HEK293 (cell line): Measurements from ENCODE around the gene ATG12.
A peak's percentile ranks its signal among the peaks of the same experiment; 100 is the strongest.

Source experiments
- MZF1 ChIP-seq: fragments of 450-650 bp; formaldehyde crosslinking; IDR thresholded peaks from 2 replicates; pipeline ENCODE4 v1.5.1; 2017; ENCODE audit warnings: missing biosample characterization, missing genetic modification characterization, borderline replicate concordance
- OVOL3 ChIP-seq: fragments of 450-650 bp; formaldehyde crosslinking; IDR thresholded peaks from 2 replicates; pipeline ENCODE4 v1.5.1; 2016; ENCODE audit warnings: missing biosample characterization, missing genetic modification characterization
- PATZ1 ChIP-seq: fragments of 450-650 bp; formaldehyde crosslinking; IDR thresholded peaks from 2 replicates; pipeline ENCODE4 v1.5.1; 2016; ENCODE audit warnings: missing biosample characterization, missing genetic modification characterization
- SCRT2 ChIP-seq: fragments of 450-650 bp; formaldehyde crosslinking; IDR thresholded peaks from 2 replicates; pipeline ENCODE4 v1.5.1; 2016; ENCODE audit warnings: missing biosample characterization, missing genetic modification characterization
- SP3 ChIP-seq: fragments of 450-650 bp; formaldehyde crosslinking; IDR thresholded peaks from 2 replicates; pipeline ENCODE4 v1.5.1; 2016; ENCODE audit warnings: missing biosample characterization, missing genetic modification characterization
- SP7 ChIP-seq: fragments of 450-650 bp; formaldehyde crosslinking; IDR thresholded peaks from 2 replicates; pipeline ENCODE4 v1.5.1; 2016; ENCODE audit warnings: missing biosample characterization, missing genetic modification characterization
- ZIC2 ChIP-seq: fragments of 450-650 bp; formaldehyde crosslinking; IDR thresholded peaks from 2 replicates; pipeline ENCODE4 v1.5.1; 2016; ENCODE audit warnings: missing biosample characterization, missing genetic modification characterization
- ZNF133 ChIP-seq: fragments of 450-650 bp; formaldehyde crosslinking; IDR thresholded peaks from 2 replicates; pipeline ENCODE4 v1.5.1; 2016; ENCODE audit warnings: missing biosample characterization, missing genetic modification characterization
- ZNF16 ChIP-seq: fragments of 450-650 bp; formaldehyde crosslinking; IDR thresholded peaks from 2 replicates; pipeline ENCODE4 v1.5.1; 2016; ENCODE audit warnings: low read depth, missing biosample characterization, missing genetic modification characterization
- ZNF202 ChIP-seq: fragments of 450-650 bp; formaldehyde crosslinking; IDR thresholded peaks from 2 replicates; pipeline ENCODE4 v1.5.1; 2016; ENCODE audit warnings: missing biosample characterization, missing genetic modification characterization, borderline replicate concordance
- ZNF223 ChIP-seq: fragments of 450-650 bp; formaldehyde crosslinking; IDR thresholded peaks from 2 replicates; pipeline ENCODE4 v1.5.1; 2016; ENCODE audit warnings: missing biosample characterization, missing genetic modification characterization
- ZNF274 ChIP-seq, 2 experiments: fragments of 200-500 bp in 1 of 2; fragments of 450-650 bp in 1 of 2; sonication (Bioruptor generic) in 1 of 2; formaldehyde crosslinking in 1 of 2; IDR thresholded peaks; 2 replicates each; pipeline versions ENCODE4 v1.5.1 to v1.6.1; 2014 to 2016; ENCODE audit warnings: borderline replicate concordance in 1 of 2, inconsistent platforms in 1 of 2, low read length in 1 of 2, missing biosample characterization in 1 of 2, missing genetic modification characterization in 1 of 2
- ZNF302 ChIP-seq: fragments of 450-650 bp; formaldehyde crosslinking; IDR thresholded peaks from 2 replicates; pipeline ENCODE4 v1.5.1; 2016; ENCODE audit warnings: missing biosample characterization, missing genetic modification characterization, low read depth
- ZNF391 ChIP-seq: fragments of 450-650 bp; formaldehyde crosslinking; IDR thresholded peaks from 2 replicates; pipeline ENCODE4 v1.5.1; 2016; ENCODE audit warnings: low read depth, missing biosample characterization, missing genetic modification characterization, borderline replicate concordance
- ZNF501 ChIP-seq: fragments of 450-650 bp; formaldehyde crosslinking; IDR thresholded peaks from 2 replicates; pipeline ENCODE4 v1.5.1; 2016; ENCODE audit warnings: missing biosample characterization, missing genetic modification characterization
- ZNF521 ChIP-seq: fragments of 450-650 bp; formaldehyde crosslinking; IDR thresholded peaks from 2 replicates; pipeline ENCODE4 v1.5.1; 2017; ENCODE audit warnings: missing biosample characterization, mild to moderate bottlenecking, missing genetic modification characterization
- ZNF548 ChIP-seq: fragments of 450-650 bp; formaldehyde crosslinking; IDR thresholded peaks from 2 replicates; pipeline ENCODE4 v1.5.1; 2016; ENCODE audit warnings: missing biosample characterization, missing genetic modification characterization
- ZNF555 ChIP-seq: fragments of 450-650 bp; formaldehyde crosslinking; conservative IDR thresholded peaks from 2 replicates; pipeline ENCODE4 v1.5.1; 2017; ENCODE audit warnings: missing biosample characterization, mild to moderate bottlenecking, missing genetic modification characterization, inconsistent platforms
- ZNF580 ChIP-seq: fragments of 450-650 bp; formaldehyde crosslinking; IDR thresholded peaks from 2 replicates; pipeline ENCODE4 v1.5.1; 2016; ENCODE audit warnings: missing biosample characterization, missing genetic modification characterization
- ZNF600 ChIP-seq: fragments of 450-650 bp; formaldehyde crosslinking; IDR thresholded peaks from 2 replicates; pipeline ENCODE4 v1.5.1; 2016; ENCODE audit warnings: missing biosample characterization, missing genetic modification characterization
- ZNF624 ChIP-seq: fragments of 450-650 bp; formaldehyde crosslinking; IDR thresholded peaks from 2 replicates; pipeline ENCODE4 v1.5.1; 2017; ENCODE audit warnings: missing biosample characterization, missing genetic modification characterization
- ZNF626 ChIP-seq: fragments of 450-650 bp; sonication (Bioruptor Pico); formaldehyde crosslinking; IDR thresholded peaks from 2 replicates; pipeline ENCODE4 v1.5.1; 2018; ENCODE audit warnings: missing biosample characterization, missing genetic modification characterization, inconsistent platforms
- ZNF664 ChIP-seq: fragments of 450-650 bp; formaldehyde crosslinking; IDR thresholded peaks from 2 replicates; pipeline ENCODE4 v1.5.1; 2016; ENCODE audit warnings: missing biosample characterization, missing genetic modification characterization
- ZNF677 ChIP-seq: fragments of 450-650 bp; IDR thresholded peaks from 2 replicates; pipeline ENCODE4 v1.5.0; 2018; ENCODE audit warnings: missing biosample characterization, mild to moderate bottlenecking, missing genetic modification characterization, moderate library complexity
- ZNF701 ChIP-seq: fragments of 450-650 bp; formaldehyde crosslinking; IDR thresholded peaks from 2 replicates; pipeline ENCODE4 v1.5.1; 2016; ENCODE audit warnings: missing biosample characterization, missing genetic modification characterization
- ZNF785 ChIP-seq: fragments of 450-650 bp; formaldehyde crosslinking; IDR thresholded peaks from 2 replicates; pipeline ENCODE4 v1.5.1; 2016; ENCODE audit warnings: missing biosample characterization, missing genetic modification characterization
- TF ChIP-seq, protein P1 (sequence below): fragments of 450-650 bp; formaldehyde crosslinking; IDR thresholded peaks from 2 replicates; pipeline ENCODE4 v1.5.1; 2016; ENCODE audit warnings: missing biosample characterization, missing genetic modification characterization
- TF ChIP-seq, protein P2 (sequence below): fragments of 450-650 bp; formaldehyde crosslinking; conservative IDR thresholded peaks from 2 replicates; pipeline ENCODE4 v1.5.1; 2016; ENCODE audit warnings: low read depth, missing biosample characterization, missing genetic modification characterization
- TF ChIP-seq, protein P3 (sequence below): fragments of 450-650 bp; formaldehyde crosslinking; IDR thresholded peaks from 2 replicates; pipeline ENCODE4 v1.5.1; 2016; ENCODE audit warnings: missing biosample characterization, missing genetic modification characterization

The ATG12 gene

DNA sequence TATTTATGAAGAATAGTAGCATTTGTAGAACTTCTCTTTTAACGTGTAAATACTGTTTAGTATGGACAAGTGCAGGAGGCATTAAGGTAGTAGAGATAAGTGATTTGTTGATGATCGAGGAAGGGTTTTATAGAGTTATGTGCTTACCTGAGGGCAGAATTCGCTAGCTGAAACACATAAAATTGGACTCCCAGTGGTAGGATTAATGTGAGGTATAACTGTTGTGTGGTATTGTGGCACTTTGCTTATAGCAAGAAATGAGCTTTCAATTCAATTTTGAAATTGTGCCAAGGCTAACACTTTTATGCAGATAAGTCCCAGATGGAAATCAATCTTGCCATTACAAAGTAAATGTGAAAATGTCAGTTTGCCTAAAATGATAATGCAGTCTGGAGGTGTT lies 1.6 kb upstream of the ATG12 start (continued):
- TF ChIP-seq ZNF521 (tag by site-specific recombination) = no peak
- no peak for TF ChIP-seq ZNF701 (tag by site-specific recombination)
- no peak for TF ChIP-seq ZNF624 (tag by site-specific recombination)
- peak; percentile 99 for TF ChIP-seq OVOL3 (tag by site-specific recombination)
- TF ChIP-seq ZNF302 (tag by site-specific recombination) = no peak
- TF ChIP-seq ZNF223 (tag by site-specific recombination) = no peak
- no peak for TF ChIP-seq ZNF202 (tag by site-specific recombination)
- no peak for TF ChIP-seq ZNF16 (tag by site-specific recombination)
- TF ChIP-seq, protein P1, sequence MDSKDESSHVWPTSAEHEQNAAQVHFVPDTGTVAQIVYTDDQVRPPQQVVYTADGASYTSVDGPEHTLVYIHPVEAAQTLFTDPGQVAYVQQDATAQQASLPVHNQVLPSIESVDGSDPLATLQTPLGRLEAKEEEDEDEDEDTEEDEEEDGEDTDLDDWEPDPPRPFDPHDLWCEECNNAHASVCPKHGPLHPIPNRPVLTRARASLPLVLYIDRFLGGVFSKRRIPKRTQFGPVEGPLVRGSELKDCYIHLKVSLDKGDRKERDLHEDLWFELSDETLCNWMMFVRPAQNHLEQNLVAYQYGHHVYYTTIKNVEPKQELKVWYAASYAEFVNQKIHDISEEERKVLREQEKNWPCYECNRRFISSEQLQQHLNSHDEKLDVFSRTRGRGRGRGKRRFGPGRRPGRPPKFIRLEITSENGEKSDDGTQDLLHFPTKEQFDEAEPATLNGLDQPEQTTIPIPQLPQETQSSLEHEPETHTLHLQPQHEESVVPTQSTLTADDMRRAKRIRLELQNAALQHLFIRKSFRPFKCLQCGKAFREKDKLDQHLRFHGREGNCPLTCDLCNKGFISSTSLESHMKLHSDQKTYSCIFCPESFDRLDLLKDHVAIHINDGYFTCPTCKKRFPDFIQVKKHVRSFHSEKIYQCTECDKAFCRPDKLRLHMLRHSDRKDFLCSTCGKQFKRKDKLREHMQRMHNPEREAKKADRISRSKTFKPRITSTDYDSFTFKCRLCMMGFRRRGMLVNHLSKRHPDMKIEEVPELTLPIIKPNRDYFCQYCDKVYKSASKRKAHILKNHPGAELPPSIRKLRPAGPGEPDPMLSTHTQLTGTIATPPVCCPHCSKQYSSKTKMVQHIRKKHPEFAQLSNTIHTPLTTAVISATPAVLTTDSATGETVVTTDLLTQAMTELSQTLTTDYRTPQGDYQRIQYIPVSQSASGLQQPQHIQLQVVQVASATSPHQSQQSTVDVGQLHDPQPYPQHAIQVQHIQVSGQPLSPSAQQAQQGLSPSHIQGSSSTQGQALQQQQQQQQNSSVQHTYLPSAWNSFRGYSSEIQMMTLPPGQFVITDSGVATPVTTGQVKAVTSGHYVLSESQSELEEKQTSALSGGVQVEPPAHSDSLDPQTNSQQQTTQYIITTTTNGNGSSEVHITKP (tag by site-specific recombination) = no peak
- TF ChIP-seq ZIC2 (tag by site-specific recombination) = no peak
- TF ChIP-seq MZF1 = 0 out of 2 replicates have a peak, but pooled peaks have one; percentile 42
- TF ChIP-seq ZNF664 (tag by site-specific recombination) = no peak
- TF ChIP-seq ZNF391 = no peak
- no peak for TF ChIP-seq ZNF274 (IDR thresholded peaks at IDR 0.05; ENCODE audit: low read length)
- no peak for TF ChIP-seq ZNF274 (tag by site-specific recombination; IDR thresholded peaks at IDR 0.05; ENCODE audit: borderline replicate concordance)
- TF ChIP-seq ZNF501 = no peak
- TF ChIP-seq SP3 (tag by site-specific recombination) = no peak
- no peak for TF ChIP-seq PATZ1
- no peak for TF ChIP-seq ZNF548
- TF ChIP-seq SP7 = no peak
- TF ChIP-seq ZNF600 (tag by site-specific recombination) = 0 out of 2 replicates have a peak, but pooled peaks have one; percentile 23
- no peak for TF ChIP-seq ZNF626 (tag by site-specific recombination)
- TF ChIP-seq ZNF580 (tag by site-specific recombination) = peak; percentile 89
- TF ChIP-seq ZNF133 (tag by site-specific recombination) = no peak
- TF ChIP-seq SCRT2 (tag by site-specific recombination) = no peak
- TF ChIP-seq, protein P2, sequence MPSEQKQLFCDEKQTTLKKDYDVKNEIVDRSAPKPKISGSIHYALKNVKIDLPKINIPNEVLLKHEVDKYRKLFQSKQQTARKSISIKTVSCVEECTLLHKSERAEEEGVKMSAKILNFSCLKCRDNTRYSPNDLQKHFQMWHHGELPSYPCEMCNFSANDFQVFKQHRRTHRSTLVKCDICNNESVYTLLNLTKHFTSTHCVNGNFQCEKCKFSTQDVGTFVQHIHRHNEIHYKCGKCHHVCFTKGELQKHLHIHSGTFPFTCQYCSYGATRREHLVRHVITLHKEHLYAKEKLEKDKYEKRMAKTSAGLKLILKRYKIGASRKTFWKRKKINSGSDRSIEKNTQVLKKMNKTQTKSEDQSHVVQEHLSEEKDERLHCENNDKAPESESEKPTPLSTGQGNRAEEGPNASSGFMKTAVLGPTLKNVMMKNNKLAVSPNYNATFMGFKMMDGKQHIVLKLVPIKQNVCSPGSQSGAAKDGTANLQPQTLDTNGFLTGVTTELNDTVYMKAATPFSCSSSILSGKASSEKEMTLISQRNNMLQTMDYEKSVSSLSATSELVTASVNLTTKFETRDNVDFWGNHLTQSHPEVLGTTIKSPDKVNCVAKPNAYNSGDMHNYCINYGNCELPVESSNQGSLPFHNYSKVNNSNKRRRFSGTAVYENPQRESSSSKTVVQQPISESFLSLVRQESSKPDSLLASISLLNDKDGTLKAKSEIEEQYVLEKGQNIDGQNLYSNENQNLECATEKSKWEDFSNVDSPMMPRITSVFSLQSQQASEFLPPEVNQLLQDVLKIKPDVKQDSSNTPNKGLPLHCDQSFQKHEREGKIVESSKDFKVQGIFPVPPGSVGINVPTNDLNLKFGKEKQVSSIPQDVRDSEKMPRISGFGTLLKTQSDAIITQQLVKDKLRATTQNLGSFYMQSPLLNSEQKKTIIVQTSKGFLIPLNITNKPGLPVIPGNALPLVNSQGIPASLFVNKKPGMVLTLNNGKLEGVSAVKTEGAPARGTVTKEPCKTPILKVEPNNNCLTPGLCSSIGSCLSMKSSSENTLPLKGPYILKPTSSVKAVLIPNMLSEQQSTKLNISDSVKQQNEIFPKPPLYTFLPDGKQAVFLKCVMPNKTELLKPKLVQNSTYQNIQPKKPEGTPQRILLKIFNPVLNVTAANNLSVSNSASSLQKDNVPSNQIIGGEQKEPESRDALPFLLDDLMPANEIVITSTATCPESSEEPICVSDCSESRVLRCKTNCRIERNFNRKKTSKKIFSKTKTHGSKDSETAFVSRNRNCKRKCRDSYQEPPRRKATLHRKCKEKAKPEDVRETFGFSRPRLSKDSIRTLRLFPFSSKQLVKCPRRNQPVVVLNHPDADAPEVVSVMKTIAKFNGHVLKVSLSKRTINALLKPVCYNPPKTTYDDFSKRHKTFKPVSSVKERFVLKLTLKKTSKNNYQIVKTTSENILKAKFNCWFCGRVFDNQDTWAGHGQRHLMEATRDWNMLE (tag by site-specific recombination) = no peak
- TF ChIP-seq ZNF677 (tag by site-specific recombination) = no peak
- TF ChIP-seq ZNF785 = no peak
- no peak for TF ChIP-seq ZNF555 (tag by site-specific recombination)
- TF ChIP-seq, protein P3, sequence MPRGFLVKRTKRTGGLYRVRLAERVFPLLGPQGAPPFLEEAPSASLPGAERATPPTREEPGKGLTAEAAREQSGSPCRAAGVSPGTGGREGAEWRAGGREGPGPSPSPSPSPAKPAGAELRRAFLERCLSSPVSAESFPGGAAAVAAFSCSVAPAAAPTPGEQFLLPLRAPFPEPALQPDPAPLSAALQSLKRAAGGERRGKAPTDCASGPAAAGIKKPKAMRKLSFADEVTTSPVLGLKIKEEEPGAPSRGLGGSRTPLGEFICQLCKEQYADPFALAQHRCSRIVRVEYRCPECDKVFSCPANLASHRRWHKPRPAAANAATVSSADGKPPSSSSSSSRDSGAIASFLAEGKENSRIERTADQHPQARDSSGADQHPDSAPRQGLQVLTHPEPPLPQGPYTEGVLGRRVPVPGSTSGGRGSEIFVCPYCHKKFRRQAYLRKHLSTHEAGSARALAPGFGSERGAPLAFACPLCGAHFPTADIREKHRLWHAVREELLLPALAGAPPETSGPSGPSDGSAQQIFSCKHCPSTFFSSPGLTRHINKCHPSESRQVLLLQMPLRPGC (tag by site-specific recombination) = no peak
